ENCODE results near the gene CERS5.
"Not testable (repeated sequence)": the region's sequence is repeated elsewhere in the genome, so short reads cannot be mapped to it uniquely, and the experiment has no call there.

Gene CERS5

GRCh38 chr12:50087995-50088394 is 79.2 kb downstream of the CERS5 start:
- Histone ChIP-seq H3K27ac (no peak overlapping the region), H3K9me3 (ENCODE audit: low read depth, low read length) (no peaks in the 10 kb centered on the region), H3K4me3 (no peak overlapping the region), H3K36me3 (ENCODE audit: insufficient read depth, low read length) (peaks cover 64% of the 10 kb centered on the region), H3K9ac (ENCODE audit: insufficient read length) (no peak overlapping the region)
- DNase-seq (ENCODE audit: low read depth, low spot score) = no peak
- TF ChIP-seq FOXP2 (optimal IDR thresholded peaks at IDR 0.05; ENCODE audit: control extremely low read depth, extremely low read length, insufficient read depth) = no peak
- TF ChIP-seq EZH2 (IDR thresholded peaks at IDR 0.05) = no peak
- TF ChIP-seq POLR2AphosphoS5 (IDR thresholded peaks at IDR 0.05; ENCODE audit: borderline replicate concordance, low read depth, low read length) = no peak

DNA sequence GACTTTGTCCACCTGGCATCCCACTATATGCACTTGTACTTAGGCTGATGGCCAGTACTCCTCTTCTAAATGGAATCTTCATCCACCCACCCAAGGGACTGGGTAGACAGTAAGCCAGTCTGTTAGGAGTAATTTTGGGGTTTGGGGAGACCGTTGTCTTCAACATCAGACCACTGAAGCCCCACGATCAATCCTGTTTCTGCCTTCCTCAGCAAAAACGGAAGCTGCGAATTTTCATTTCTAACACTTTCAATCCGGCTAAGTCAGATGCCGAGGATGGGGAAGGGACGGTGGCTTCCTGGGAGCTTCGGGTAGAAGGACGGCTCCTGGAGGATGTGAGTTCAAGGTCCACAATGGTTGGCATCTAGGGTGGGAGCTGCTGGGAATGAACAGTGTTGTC is 80.0 kb downstream of the CERS5 start:
- no peak overlapping the region for H3K27ac ChIP-seq
- no peaks in the 10 kb centered on the region for H3K9me3 ChIP-seq (ENCODE audit: low read depth, low read length)
- H3K36me3 ChIP-seq (ENCODE audit: insufficient read depth, low read length) = peaks cover 57% of the 10 kb centered on the region
- H3K9ac ChIP-seq (ENCODE audit: insufficient read length) = no peak overlapping the region
- TF ChIP-seq EZH2 (IDR thresholded peaks at IDR 0.05) (no peak), POLR2AphosphoS5 (IDR thresholded peaks at IDR 0.05; ENCODE audit: borderline replicate concordance, low read depth, low read length) (no peak), FOXP2 (optimal IDR thresholded peaks at IDR 0.05; ENCODE audit: control extremely low read depth, extremely low read length, insufficient read depth) (no peak)
- H3K4me3 ChIP-seq = no peak overlapping the region
- DNase-seq (ENCODE audit: low read depth, low spot score) = no peak

GRCh38 chr12:50086148-50086547 is 81.0 kb downstream of the CERS5 start:
- Histone ChIP-seq H3K9ac (ENCODE audit: insufficient read length) (peak overlapping the region; percentile 88), H3K4me3 (peak overlapping the region; percentile 88), H3K36me3 (ENCODE audit: insufficient read depth, low read length) (peaks cover 47% of the 10 kb centered on the region), H3K27ac (peak overlapping the region; percentile 96), H3K9me3 (ENCODE audit: low read depth, low read length) (no peaks in the 10 kb centered on the region)
- DNase-seq (ENCODE audit: low read depth, low spot score) = no peak
- no peak for TF ChIP-seq FOXP2 (optimal IDR thresholded peaks at IDR 0.05; ENCODE audit: control extremely low read depth, extremely low read length, insufficient read depth)

DNA sequence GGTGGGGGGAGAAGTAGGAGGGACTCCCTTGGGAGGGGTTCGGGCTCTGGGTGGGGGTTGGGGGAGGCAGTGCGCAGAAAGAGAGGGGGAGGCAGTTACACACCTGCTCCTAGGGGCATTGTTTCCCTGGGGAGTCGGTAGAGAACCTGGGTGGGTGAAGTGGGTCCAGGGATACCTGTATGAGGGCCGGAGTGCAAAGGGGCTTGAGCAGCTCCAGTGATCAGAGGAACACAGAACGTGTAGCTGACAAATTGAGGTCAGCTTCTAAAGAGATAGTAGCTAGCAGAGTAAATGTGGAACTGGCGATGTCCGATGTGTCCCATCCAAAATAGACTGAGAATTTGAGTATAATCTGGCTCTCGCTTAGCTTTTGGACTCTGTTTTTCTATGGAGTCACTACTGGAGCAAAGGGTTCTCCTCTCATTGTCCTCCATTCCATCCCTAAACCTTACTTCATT is 81.5 kb downstream of the CERS5 start:
- peak overlapping the region; percentile 96 for H3K27ac ChIP-seq
- no peaks in the 10 kb centered on the region for H3K9me3 ChIP-seq (ENCODE audit: low read depth, low read length)
- TF ChIP-seq POLR2AphosphoS5 (IDR thresholded peaks at IDR 0.05; ENCODE audit: borderline replicate concordance, low read depth, low read length) = no peak
- no peak for TF ChIP-seq EZH2 (IDR thresholded peaks at IDR 0.05)
- no peak for TF ChIP-seq FOXP2 (optimal IDR thresholded peaks at IDR 0.05; ENCODE audit: control extremely low read depth, extremely low read length, insufficient read depth)
- H3K9ac ChIP-seq (ENCODE audit: insufficient read length) = peak overlapping the region; percentile 88
- H3K36me3 ChIP-seq (ENCODE audit: insufficient read depth, low read length) = peaks cover 43% of the 10 kb centered on the region
- no peak for DNase-seq (ENCODE audit: low read depth, low spot score)
- peak overlapping the region; percentile 88 for H3K4me3 ChIP-seq

GRCh38 chr12:50084775-50085614 is 82.2 kb downstream of the CERS5 start, which contains the start of gene SMARCD1:
Gene SMARCD1 (plus strand): TSS chr12:50085342. CDS start chr12:50085370, 28 bp downstream.
- TF ChIP-seq POLR2AphosphoS5 (IDR thresholded peaks at IDR 0.05; ENCODE audit: borderline replicate concordance, low read depth, low read length) (peak; percentile 70), FOXP2 (optimal IDR thresholded peaks at IDR 0.05; ENCODE audit: control extremely low read depth, extremely low read length, insufficient read depth) (no peak), EZH2 (IDR thresholded peaks at IDR 0.05) (no peak)
- no peaks in the 10 kb centered on the region for H3K9me3 ChIP-seq (ENCODE audit: low read depth, low read length)
- peak; percentile 73 for DNase-seq (ENCODE audit: low read depth, low spot score)
- H3K9ac ChIP-seq (ENCODE audit: insufficient read length) = peak within 1 kb of the TSS; percentile 88
- peak within 1 kb of the TSS; percentile 88 for H3K4me3 ChIP-seq
- peak within 1 kb of the TSS; percentile 96 for H3K27ac ChIP-seq
- peaks cover 39% of the 10 kb centered on the region for H3K36me3 ChIP-seq (ENCODE audit: insufficient read depth, low read length)

DNA sequence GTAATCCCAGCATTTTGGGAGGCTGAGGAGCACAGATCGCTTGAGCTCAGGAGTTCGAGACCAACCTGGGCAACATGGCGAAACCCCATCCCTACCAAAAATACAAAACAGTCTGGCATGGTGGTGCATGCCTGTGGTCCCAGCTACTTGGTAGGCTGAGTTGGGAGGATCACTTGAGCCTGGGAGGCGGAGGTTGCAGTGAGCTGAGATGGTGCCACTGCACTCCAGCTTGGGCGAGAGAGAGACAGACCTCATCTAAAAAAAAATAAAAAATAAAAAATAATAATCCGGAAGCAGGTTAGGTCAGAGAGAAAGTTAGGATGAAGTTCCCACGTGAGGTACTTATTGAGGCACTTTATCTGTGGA is 82.8 kb downstream of the CERS5 start:
- H3K9me3 ChIP-seq (ENCODE audit: low read depth, low read length); DNase-seq (ENCODE audit: low read depth, low spot score): not testable (repeated sequence)
- Histone ChIP-seq H3K36me3 (ENCODE audit: insufficient read depth, low read length) (peaks cover 32% of the 10 kb centered on the region), H3K4me3 (peak overlapping the region; percentile 88), H3K27ac (peak overlapping the region; percentile 96), H3K9ac (ENCODE audit: insufficient read length) (peak overlapping the region; percentile 88)

DNA sequence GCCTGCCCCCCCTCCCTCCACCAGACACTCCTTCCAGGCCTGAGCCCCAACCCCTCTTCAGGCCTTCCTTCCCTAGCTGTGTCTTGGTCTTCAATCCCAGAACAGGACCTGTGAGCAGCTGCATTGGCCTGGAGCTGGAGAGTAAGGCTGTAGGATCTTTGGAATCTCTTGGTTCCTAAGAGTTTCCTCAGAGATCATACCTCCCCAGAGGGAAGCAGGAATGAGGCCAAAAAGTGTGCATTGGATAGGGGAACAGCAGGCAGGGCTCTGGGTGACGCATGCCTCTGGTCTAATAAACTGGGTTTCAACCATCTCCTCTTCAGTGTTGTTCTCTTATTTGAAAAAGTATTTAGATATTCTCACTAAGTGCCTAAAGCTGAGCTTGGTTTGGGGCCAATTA is 83.9 kb downstream of the CERS5 start:
- H3K27ac ChIP-seq = no peak overlapping the region
- TF ChIP-seq FOXP2 (optimal IDR thresholded peaks at IDR 0.05; ENCODE audit: control extremely low read depth, extremely low read length, insufficient read depth) = no peak
- TF ChIP-seq POLR2AphosphoS5 (IDR thresholded peaks at IDR 0.05; ENCODE audit: borderline replicate concordance, low read depth, low read length) = no peak

DNA sequence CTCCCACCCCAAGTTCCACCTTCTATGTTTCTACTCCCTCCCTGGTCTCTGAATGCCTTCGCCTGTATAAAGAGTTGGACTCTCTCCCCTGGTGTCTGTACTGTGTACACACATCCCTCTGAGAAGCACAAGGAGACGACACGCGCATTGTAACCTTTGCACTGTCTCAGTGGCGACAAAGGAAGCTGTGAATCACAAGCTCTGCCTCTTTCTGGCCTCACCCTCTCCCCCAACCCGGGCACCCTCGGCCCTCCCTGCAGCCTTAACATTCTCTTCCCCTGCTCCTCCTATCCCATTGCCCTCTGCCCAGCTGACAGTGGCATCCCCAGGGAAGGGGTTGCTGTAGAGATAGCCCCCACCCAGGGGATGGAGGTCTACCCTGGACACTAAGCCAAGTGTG is 84.5 kb downstream of the CERS5 start:
- peaks cover 15% of the 10 kb centered on the region for H3K36me3 ChIP-seq (ENCODE audit: insufficient read depth, low read length)
- no peak for DNase-seq (ENCODE audit: low read depth, low spot score)
- no peak overlapping the region for H3K27ac ChIP-seq
- H3K4me3 ChIP-seq = no peak overlapping the region
- TF ChIP-seq FOXP2 (optimal IDR thresholded peaks at IDR 0.05; ENCODE audit: control extremely low read depth, extremely low read length, insufficient read depth) (no peak), EZH2 (IDR thresholded peaks at IDR 0.05) (no peak), POLR2AphosphoS5 (IDR thresholded peaks at IDR 0.05; ENCODE audit: borderline replicate concordance, low read depth, low read length) (no peak)
- no peaks in the 10 kb centered on the region for H3K9me3 ChIP-seq (ENCODE audit: low read depth, low read length)
- H3K9ac ChIP-seq (ENCODE audit: insufficient read length) = no peak overlapping the region

More for the DNA sequence above, 83.9 kb downstream of the CERS5 start:
- Histone ChIP-seq H3K9ac (ENCODE audit: insufficient read length) (no peak overlapping the region), H3K4me3 (no peak overlapping the region), H3K9me3 (ENCODE audit: low read depth, low read length) (no peaks in the 10 kb centered on the region), H3K36me3 (ENCODE audit: insufficient read depth, low read length) (peaks cover 22% of the 10 kb centered on the region)
- no peak for DNase-seq (ENCODE audit: low read depth, low spot score)

Data from SK-N-MC (cell line).